Heart left ventricle (tissue), 16 donors: Measurements from ENCODE around the gene NUP54. TPM values are rescaled to one million over a fixed set of nuclear protein-coding genes. Genes with fewer than 3 reads are reported as not detected.

Experiments used
- ATAC-seq, 4 donors: fragments of 200-7000 bp; cut with Tn5 transposase; one replicate each; pipeline ENCODE4 v1.9.1; 2020 to 2022; ENCODE audit warnings: moderate library complexity in 4 of 4, mild to moderate bottlenecking in 3 of 4, moderate number of reproducible peaks in 1 of 4
- DNase-seq, 5 donors: peaks; one replicate each; pipeline ENCODE4 v3.0.0-alpha.2; 2020
- H3K27ac ChIP-seq, 12 donors: fragments of 200-600 bp; sonication (generic) in 4 of 12; one replicate each; pipeline versions ENCODE4 v1.5.0 to v1.8.0; 2016 to 2022; ENCODE audit warnings: mild to moderate bottlenecking in 2 of 12
- H3K27me3 ChIP-seq, 9 donors: fragments of 200-600 bp; sonication (generic) in 2 of 9; one replicate each; pipeline versions ENCODE4 v1.5.1 to v1.8.0; 2016 to 2022; ENCODE audit warnings: mild to moderate bottlenecking in 3 of 9
- H3K36me3 ChIP-seq, 9 donors: fragments of 200-600 bp; sonication (generic) in 2 of 9; one replicate each; pipeline versions ENCODE4 v1.5.0 to v1.8.0; 2018 to 2022; ENCODE audit warnings: mild to moderate bottlenecking in 2 of 9
- H3K4me1 ChIP-seq, 12 donors: fragments of 200-600 bp; sonication (generic) in 4 of 12; one replicate each; pipeline versions ENCODE4 v1.5.0 to v1.8.0; 2016 to 2022; ENCODE audit warnings: mild to moderate bottlenecking in 3 of 12
- H3K4me3 ChIP-seq, 12 donors: fragments of 200-600 bp; sonication (generic) in 4 of 12; one replicate each; pipeline versions ENCODE4 v1.5.0 to v1.8.0; 2017 to 2022; ENCODE audit warnings: mild to moderate bottlenecking in 9 of 12, moderate library complexity in 4 of 12
- H3K9me3 ChIP-seq, 12 donors: fragments of 200-600 bp; sonication (generic) in 4 of 12; one replicate each; pipeline versions ENCODE4 v1.5.0 to v1.8.0; 2016 to 2022; ENCODE audit warnings: mild to moderate bottlenecking in 1 of 12
- CTCF ChIP-seq, 12 donors: fragments of 200-600 bp; sonication (generic) in 4 of 12; IDR thresholded peaks; one replicate each; pipeline versions ENCODE4 v1.5.0 to v1.8.0; 2018 to 2022; ENCODE audit warnings: antibody characterized with exemption in 12 of 12, mild to moderate bottlenecking in 5 of 12
- POLR2A ChIP-seq, 2 donors: fragments of 450-650 bp; IDR thresholded peaks; one replicate each; pipeline ENCODE4 v1.6.1; 2017; ENCODE audit warnings: antibody characterized with exemption in 2 of 2, mild to moderate bottlenecking in 2 of 2, moderate library complexity in 2 of 2
- WGBS, 4 donors: extraction: QIAGEN DNeasy Blood & Tissue Kit in 2 of 4; methylation state at CpG; one replicate each; pipeline versions ENCODE4 v1.1.5 to v1.1.7; 2013 to 2018; 5-methylcytosine and 5-hydroxymethylcytosine counted together
- intact Hi-C, 10 donors: fragments of 100-400 bp; cut with DNase I; formaldehyde crosslinking; loops; one replicate each; pipeline versions ENCODE4 v1.11.1 to v1.14.2; 2022
- polyA plus RNA-seq, 2 donors: library from polyadenylated mRNA; stranded (reverse); fragments of 200-250 nt; gene quantifications; one replicate each; pipeline ENCODE4 v1.2.3, GENCODE V29; 2013
- total RNA-seq, 9 donors: library from RNA; depleted of rRNA in 2 of 9; stranded (reverse); fragments of >200 nt in 2 of 9; fragmentation: NEBNext Ultra II Directional in 3 of 9; extraction: Animal tissue kit (Norgen Biotek cat#: 25700) in 3 of 9; gene quantifications; one replicate each; pipeline versions ENCODE4 v1.1.0 to v1.2.4, GENCODE V29; 2016 to 2023
- donor health status: ischemic (EF 13 %, LVEDD 7.1; RV severe dilation, severe dysfunction).
- donor health status: healthy with polysubstance abuse.
- donor health status: DM: no; HTN: yes; CAD: no.
- donor health status: DM: no; HTN: no; CAD: no.
- donor health status: ischemic (EF 25% LVEDD 6.9; RV normal size, moderate dysfunction).
- donor health status: ischemic (EF 25% LVEDD 5.7; RV mildly dilated, moderate dysfunction).
- donor health status: healthy.
- donor health status: DM: yes; HTN: yes; CAD: no.
- donor health status: ischemic (EF 35%, LVEDD 5.7; RV mildly dilated, moderate dysfunction).
- donor health status: nonischemic (EF 11% LVEDD 7.7; RV severe dilation, severe dysfunction).
- donor health status: DM: yes; HTN: yes; CAD: no.
- donor health status: PGD.
- donor health status: ischemic (EF 29% LVEDD 5.4; RV normal size, mild dysfunction).
- donor health status: nonischemic (EF 23%, LVEDD 6.1; RV moderate dilation, normal function).

The NUP54 gene
- total and polyA plus RNA-seq, 11 donors, result 10.7 to 26.7 (median 17.3) TPM

GRCh38 chr4:76141241-76141640 is 7.0 kb downstream of the NUP54 start:
- Histone ChIP-seq H3K9me3 (no peaks in the 10 kb centered on the region), H3K4me3 (no peak overlapping the region), H3K27me3 (no peaks in the 10 kb centered on the region), H3K27ac (no peak overlapping the region), H3K4me1 (peaks cover 0 to 10% (median 5%) of the 10 kb centered on the region in 12 donors), H3K36me3 (peaks cover 0 to 81% (median 78%) of the 10 kb centered on the region in 9 donors)
- TF ChIP-seq CTCF (IDR thresholded peaks at IDR 0.05) (no peak), POLR2A (IDR thresholded peaks at IDR 0.05) (no peak)
- intact Hi-C loops, result loop anchor here in 1 of 10 donors (10.0 kb wide), 1 partner anchor 146 kb away; the partner anchor contains the start of gene SDAD1
- DNase-seq (no peak), ATAC-seq (no peak)
- WGBS, 4 donors, result 88 to 95% (median 91%) methylated on average over 3 of the region's 3 CpGs

GRCh38 chr4:76127754-76128153 is 20.4 kb downstream of the NUP54 start:
- Histone ChIP-seq H3K4me3 (no peak overlapping the region), H3K9me3 (no peaks in the 10 kb centered on the region), H3K27ac (no peak overlapping the region), H3K27me3 (no peaks in the 10 kb centered on the region), H3K4me1 (no peaks in the 10 kb centered on the region), H3K36me3 (peaks cover 0 to 81% (median 72%) of the 10 kb centered on the region in 9 donors)
- no peak for DNase-seq
- WGBS, 4 donors, result 90 to 98% (median 95%) methylated on average over 3 of the region's 3 CpGs
- TF ChIP-seq CTCF (IDR thresholded peaks at IDR 0.05) (no peak), POLR2A (IDR thresholded peaks at IDR 0.05) (no peak)
- intact Hi-C loops, result no loop called here
- no peak for ATAC-seq

- ATAC-seq (no peak), DNase-seq (no peak)
- Histone ChIP-seq H3K9me3 (peaks cover 0 to 4% (median 0%) of the 10 kb centered on the region in 12 donors), H3K4me1 (no peaks in the 10 kb centered on the region), H3K27me3 (no peaks in the 10 kb centered on the region), H3K4me3 (no peak overlapping the region), H3K27ac (no peak overlapping the region), H3K36me3 (peaks cover 0 to 84% (median 72%) of the 10 kb centered on the region in 9 donors)
- intact Hi-C loops, result no loop called here
- TF ChIP-seq POLR2A (IDR thresholded peaks at IDR 0.05), result no peak
- TF ChIP-seq CTCF (IDR thresholded peaks at IDR 0.05), result no peak
Measured at GRCh38 chr4:76125816-76126215, 22.4 kb downstream of the NUP54 start.

GRCh38 chr4:76120199-76120598 is 28.0 kb downstream of the NUP54 start:
- H3K27ac ChIP-seq, result no peak overlapping the region
- H3K4me1 ChIP-seq, result no peaks in the 10 kb centered on the region
- H3K4me3 ChIP-seq, result no peak overlapping the region
- peaks cover 0 to 4% (median 0%) of the 10 kb centered on the region in 12 donors for H3K9me3 ChIP-seq
- ATAC-seq, result no peak
- WGBS, 4 donors, result 85 to 96% (median 90%) methylated on average over 4 of the region's 4 CpGs
- peaks cover 9 to 99% (median 94%) of the 10 kb centered on the region in 9 donors for H3K36me3 ChIP-seq
- intact Hi-C loops, result no loop called here
- no peaks in the 10 kb centered on the region for H3K27me3 ChIP-seq
- TF ChIP-seq POLR2A (IDR thresholded peaks at IDR 0.05), result no peak
- TF ChIP-seq CTCF (IDR thresholded peaks at IDR 0.05), result no peak
- DNase-seq, result no peak
